HL-60 (cell line): ENCODE measurements around the gene IRX4.

ENCODE experiments used
- CTCF ChIP-seq: IDR thresholded peaks from one replicate; pipeline ENCODE4 v1.5.1; 2011; ENCODE audit warnings: low read length, control low read depth, inconsistent platforms; ENCODE audit not compliant: insufficient read depth
- GABPA ChIP-seq: IDR thresholded peaks from 2 replicates; pipeline ENCODE4 v1.6.1; 2012; ENCODE audit warnings: low read depth
- POLR2AphosphoS5 ChIP-seq: IDR thresholded peaks from 2 replicates; pipeline ENCODE4 v1.6.1; 2012; ENCODE audit warnings: low read depth
- SPI1 ChIP-seq: IDR thresholded peaks from 2 replicates; pipeline ENCODE4 v1.6.1; 2012; ENCODE audit warnings: low read depth, mild to moderate bottlenecking, borderline replicate concordance
- TF ChIP-seq, protein P1 (sequence below): IDR thresholded peaks from 2 replicates; pipeline ENCODE4 v1.6.1; 2012; ENCODE audit warnings: low read depth; ENCODE audit not compliant: insufficient replicate concordance

- TF ChIP-seq CTCF (no peak), POLR2AphosphoS5 (no peak), SPI1 (no peak), GABPA (no peak)
- TF ChIP-seq, protein P1, sequence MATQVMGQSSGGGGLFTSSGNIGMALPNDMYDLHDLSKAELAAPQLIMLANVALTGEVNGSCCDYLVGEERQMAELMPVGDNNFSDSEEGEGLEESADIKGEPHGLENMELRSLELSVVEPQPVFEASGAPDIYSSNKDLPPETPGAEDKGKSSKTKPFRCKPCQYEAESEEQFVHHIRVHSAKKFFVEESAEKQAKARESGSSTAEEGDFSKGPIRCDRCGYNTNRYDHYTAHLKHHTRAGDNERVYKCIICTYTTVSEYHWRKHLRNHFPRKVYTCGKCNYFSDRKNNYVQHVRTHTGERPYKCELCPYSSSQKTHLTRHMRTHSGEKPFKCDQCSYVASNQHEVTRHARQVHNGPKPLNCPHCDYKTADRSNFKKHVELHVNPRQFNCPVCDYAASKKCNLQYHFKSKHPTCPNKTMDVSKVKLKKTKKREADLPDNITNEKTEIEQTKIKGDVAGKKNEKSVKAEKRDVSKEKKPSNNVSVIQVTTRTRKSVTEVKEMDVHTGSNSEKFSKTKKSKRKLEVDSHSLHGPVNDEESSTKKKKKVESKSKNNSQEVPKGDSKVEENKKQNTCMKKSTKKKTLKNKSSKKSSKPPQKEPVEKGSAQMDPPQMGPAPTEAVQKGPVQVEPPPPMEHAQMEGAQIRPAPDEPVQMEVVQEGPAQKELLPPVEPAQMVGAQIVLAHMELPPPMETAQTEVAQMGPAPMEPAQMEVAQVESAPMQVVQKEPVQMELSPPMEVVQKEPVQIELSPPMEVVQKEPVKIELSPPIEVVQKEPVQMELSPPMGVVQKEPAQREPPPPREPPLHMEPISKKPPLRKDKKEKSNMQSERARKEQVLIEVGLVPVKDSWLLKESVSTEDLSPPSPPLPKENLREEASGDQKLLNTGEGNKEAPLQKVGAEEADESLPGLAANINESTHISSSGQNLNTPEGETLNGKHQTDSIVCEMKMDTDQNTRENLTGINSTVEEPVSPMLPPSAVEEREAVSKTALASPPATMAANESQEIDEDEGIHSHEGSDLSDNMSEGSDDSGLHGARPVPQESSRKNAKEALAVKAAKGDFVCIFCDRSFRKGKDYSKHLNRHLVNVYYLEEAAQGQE: no peak
These were observed 37.0 kb downstream of the IRX4 start for GRCh38 chr5:1845696-1846095.
